DND-41 (cell line): Measurements from ENCODE around the gene GABRG2.
A peak's percentile ranks its signal among the peaks of the same experiment; 100 is the strongest.

Source experiments
- ATAC-seq: fragments of 200-7000 bp; cut with Tn5 transposase; 3 replicates; pipeline ENCODE4 v1.9.1; 2021; ENCODE audit warnings: low read depth; ENCODE audit not compliant: insufficient read depth
- DNase-seq: peaks from one replicate; pipeline ENCODE4 v3.0.0-alpha.2; 2020
- H2AFZ ChIP-seq: 2 replicates; pipeline ENCODE4 v1.6.0; 2012; ENCODE audit warnings: low read depth, low read length
- H3K27ac ChIP-seq: 2 replicates; pipeline ENCODE4 v1.5.1; 2012; ENCODE audit warnings: low read length, inconsistent platforms
- H3K27me3 ChIP-seq: fragments of 200-600 bp; sonication (generic); 2 replicates; pipeline ENCODE4 v1.6.0; 2012; ENCODE audit warnings: low read length, mild to moderate bottlenecking, inconsistent platforms; ENCODE audit not compliant: insufficient read depth, poor library complexity
- H3K36me3 ChIP-seq: 2 replicates; pipeline ENCODE4 v1.5.1; 2012; ENCODE audit warnings: low read length, inconsistent platforms; ENCODE audit not compliant: insufficient read depth
- H3K4me1 ChIP-seq: 2 replicates; pipeline ENCODE4 v1.5.1; 2012; ENCODE audit warnings: mild to moderate bottlenecking, low read length; ENCODE audit not compliant: insufficient read depth
- H3K4me2 ChIP-seq: 2 replicates; pipeline ENCODE4 v1.6.0; 2012; ENCODE audit warnings: mild to moderate bottlenecking, moderate library complexity, low read length, inconsistent platforms; ENCODE audit not compliant: insufficient read depth
- H3K4me3 ChIP-seq, 2 experiments: fragments of 200-600 bp in 1 of 2; shearing (Covaris generic) in 1 of 2; 2 replicates each; pipeline ENCODE4 v1.5.1; 2012 to 2016; ENCODE audit warnings: inconsistent platforms in 2 of 2, low read length in 2 of 2, mild to moderate bottlenecking in 2 of 2, low read depth in 1 of 2, moderate library complexity in 1 of 2
- H3K79me2 ChIP-seq: 2 replicates; pipeline ENCODE4 v1.6.0; 2012; ENCODE audit warnings: low read length, inconsistent platforms; ENCODE audit not compliant: insufficient read depth
- H3K9ac ChIP-seq: 2 replicates; pipeline ENCODE4 v1.6.0; 2012; ENCODE audit warnings: low read depth, mild to moderate bottlenecking, inconsistent platforms, low read length, moderate library complexity
- H3K9me3 ChIP-seq: 2 replicates; pipeline ENCODE4 v1.5.1; 2012; ENCODE audit warnings: low read length, moderate library complexity, mild to moderate bottlenecking, inconsistent platforms; ENCODE audit not compliant: insufficient read depth, severe bottlenecking
- H4K20me1 ChIP-seq: 2 replicates; pipeline ENCODE4 v1.6.0; 2012; ENCODE audit warnings: low read length; ENCODE audit not compliant: insufficient read depth
- CTCF ChIP-seq: IDR thresholded peaks from 2 replicates; pipeline ENCODE4 v1.5.1; 2012; ENCODE audit warnings: borderline replicate concordance, low read length, moderate library complexity, mild to moderate bottlenecking; ENCODE audit not compliant: poor library complexity, severe bottlenecking; ENCODE audit errors: extremely low read depth
- EZH2 ChIP-seq: IDR thresholded peaks from 3 replicates; pipeline ENCODE4 v1.6.1; 2012; ENCODE audit warnings: borderline replicate concordance, low read depth, mild to moderate bottlenecking, moderate library complexity, low read length, inconsistent platforms; ENCODE audit not compliant: severe bottlenecking

The GABRG2 gene

GRCh38 chr5:162091336-162091735, 23.8 kb downstream of the GABRG2 start:
- no peak overlapping the region for H3K9ac ChIP-seq
- no peaks in the 10 kb centered on the region for H3K27me3 ChIP-seq
- no peak for ATAC-seq
- H3K27ac ChIP-seq = no peak overlapping the region
- H2AFZ ChIP-seq = no peak overlapping the region
- H4K20me1 ChIP-seq = no peaks in the 10 kb centered on the region
- no peaks in the 10 kb centered on the region for H3K36me3 ChIP-seq
- no peaks in the 10 kb centered on the region for H3K9me3 ChIP-seq
- no peaks in the 10 kb centered on the region for H3K4me1 ChIP-seq
- no peak overlapping the region for H3K4me3 ChIP-seq
- H3K4me2 ChIP-seq = no peak overlapping the region
- DNase-seq = no peak
- TF ChIP-seq EZH2 = no peak
- TF ChIP-seq CTCF = no peak
- H3K79me2 ChIP-seq = no peaks in the 10 kb centered on the region

- Histone ChIP-seq H3K27ac (no peak overlapping the region), H3K79me2 (no peaks in the 10 kb centered on the region), H3K27me3 (no peaks in the 10 kb centered on the region), H3K9ac (no peak overlapping the region), H3K36me3 (no peaks in the 10 kb centered on the region), H2AFZ (no peak overlapping the region), H4K20me1 (no peaks in the 10 kb centered on the region), H3K4me2 (no peak overlapping the region), H3K9me3 (no peaks in the 10 kb centered on the region), H3K4me1 (no peaks in the 10 kb centered on the region), H3K4me3 (no peak overlapping the region)
- peak; percentile 31 for TF ChIP-seq CTCF
- no peak for TF ChIP-seq EZH2
- ATAC-seq = no peak
- no peak for DNase-seq
Measured at GRCh38 chr5:162096448-162096847, 28.9 kb downstream of the GABRG2 start.

- no peak for TF ChIP-seq CTCF
- H3K4me3 ChIP-seq = no peak overlapping the region
- H3K36me3 ChIP-seq = no peaks in the 10 kb centered on the region
- H3K27ac ChIP-seq = no peak overlapping the region
- H3K4me1 ChIP-seq = no peaks in the 10 kb centered on the region
- H2AFZ ChIP-seq = no peak overlapping the region
- DNase-seq (no peak), ATAC-seq (no peak)
- no peaks in the 10 kb centered on the region for H3K27me3 ChIP-seq
- H3K4me2 ChIP-seq = no peak overlapping the region
- H3K79me2 ChIP-seq = no peaks in the 10 kb centered on the region
- no peaks in the 10 kb centered on the region for H3K9me3 ChIP-seq
- H4K20me1 ChIP-seq = no peaks in the 10 kb centered on the region
- no peak overlapping the region for H3K9ac ChIP-seq
Measured at GRCh38 chr5:162107591-162107990, 40.0 kb downstream of the GABRG2 start.

- Histone ChIP-seq H3K4me3 (no peak overlapping the region), H3K27me3 (no peaks in the 10 kb centered on the region), H3K9ac (no peak overlapping the region), H4K20me1 (no peaks in the 10 kb centered on the region), H3K79me2 (no peaks in the 10 kb centered on the region), H2AFZ (no peak overlapping the region), H3K36me3 (no peaks in the 10 kb centered on the region), H3K27ac (no peak overlapping the region), H3K4me2 (no peak overlapping the region), H3K9me3 (no peaks in the 10 kb centered on the region), H3K4me1 (no peaks in the 10 kb centered on the region)
- DNase-seq = no peak
- TF ChIP-seq EZH2 = no peak
- no peak for TF ChIP-seq CTCF
- no peak for ATAC-seq
Measured at GRCh38 chr5:162119801-162120200, 52.2 kb downstream of the GABRG2 start.
